PC-3 (cell line): ENCODE data around the gene STK39. TPM values are rescaled to one million over a fixed set of nuclear protein-coding genes. Genes with fewer than 3 reads are reported as not detected.

Experiments used
- ATAC-seq: fragments of 200-7000 bp; cut with Tn5 transposase; 2 replicates; pipeline ENCODE4 v1.9.1; 2020; ENCODE audit warnings: mild to moderate bottlenecking, moderate library complexity
- BruUV-seq: library from RNA; stranded (reverse); fragments of 400-500 nt; replicated peaks from 2 replicates; lab custom pipeline; 2021; lab: Mats Ljungman, UMichigan
- CTCF ChIA-PET: fragments of 300-600 bp; sonication (Branson Sonifier 250); formaldehyde crosslinking; loops from one replicate; lab custom pipeline; 2022; ENCODE audit warnings: antibody characterized with exemption; lab: Charles Lee
- POLR2A ChIA-PET: fragments of 300-600 bp; sonication (Branson Sonifier 250); formaldehyde crosslinking; loops from one replicate; lab custom pipeline; 2022; ENCODE audit warnings: antibody characterized with exemption; ENCODE audit not compliant: unreplicated experiment; lab: Charles Lee
- DNase-seq: peaks from one replicate; pipeline ENCODE4 v3.0.0-alpha.2; 2015
- H2AFZ ChIP-seq: fragments of 300-600 bp; sonication (generic); 2 replicates; pipeline ENCODE4 v1.6.0; 2016; ENCODE audit warnings: antibody characterized with exemption, low read length
- H3F3A ChIP-seq: fragments of 300-600 bp; sonication (generic); one replicate; pipeline ENCODE4 v1.6.0; 2017; ENCODE audit warnings: antibody characterized with exemption, low read length, control low read depth, mild to moderate bottlenecking; ENCODE audit not compliant: unreplicated experiment
- H3K27ac ChIP-seq: fragments of 300-600 bp; sonication (generic); 2 replicates; pipeline ENCODE4 v1.5.1; 2016; ENCODE audit warnings: mild to moderate bottlenecking, low read length
- H3K27me3 ChIP-seq: fragments of 300-600 bp; sonication (generic); 2 replicates; pipeline ENCODE4 v1.6.1; 2016; ENCODE audit warnings: low read length, mixed read lengths
- H3K36me3 ChIP-seq: fragments of 300-600 bp; sonication (generic); 2 replicates; pipeline ENCODE4 v1.6.1; 2016; ENCODE audit warnings: low read depth, mixed run types, low read length, mixed read lengths
- H3K4me1 ChIP-seq: fragments of 300-600 bp; sonication (generic); 2 replicates; pipeline ENCODE4 v1.5.1; 2016; ENCODE audit warnings: low read length; ENCODE audit not compliant: insufficient read depth
- H3K4me2 ChIP-seq: fragments of 300-600 bp; sonication (generic); 2 replicates; pipeline ENCODE4 v1.6.0; 2016; ENCODE audit warnings: low read length
- H3K4me3 ChIP-seq: fragments of 300-600 bp; sonication (generic); 2 replicates; pipeline ENCODE4 v1.5.1; 2016; ENCODE audit warnings: mild to moderate bottlenecking, low read length, mixed read lengths
- H3K79me2 ChIP-seq: fragments of 300-600 bp; sonication (generic); 2 replicates; pipeline ENCODE4 v1.6.1; 2017; ENCODE audit warnings: low read length, mixed read lengths
- H3K9ac ChIP-seq: fragments of 300-600 bp; sonication (generic); 2 replicates; pipeline ENCODE4 v1.6.0; 2016; ENCODE audit warnings: mild to moderate bottlenecking, low read length
- H3K9me2 ChIP-seq: fragments of 300-600 bp; sonication (generic); replicated peaks from 2 replicates; pipeline ENCODE4 v1.6.1; 2016; ENCODE audit warnings: mixed run types, low read length, mixed read lengths
- H3K9me3 ChIP-seq: fragments of 300-600 bp; sonication (generic); 2 replicates; pipeline ENCODE4 v1.6.1; 2016; ENCODE audit warnings: low read length, mixed read lengths
- H4K20me1 ChIP-seq: fragments of 300-600 bp; sonication (generic); 2 replicates; pipeline ENCODE4 v1.6.1; 2016; ENCODE audit warnings: low read length, mixed read lengths
- EZH2 ChIP-seq: fragments of 300-600 bp; sonication (generic); IDR thresholded peaks from one replicate; pipeline ENCODE4 v1.6.1; 2017; ENCODE audit warnings: antibody characterized with exemption, mild to moderate bottlenecking, low read length; ENCODE audit not compliant: unreplicated experiment
- EZH2phosphoT487 ChIP-seq: fragments of 300-600 bp; sonication (generic); IDR thresholded peaks from 2 replicates; pipeline ENCODE4 v1.6.1; 2018; ENCODE audit warnings: mild to moderate bottlenecking, antibody characterized with exemption, low read length, borderline replicate concordance
- intact Hi-C: fragments of 100-400 bp; cut with micrococcal nuclease; formaldehyde crosslinking; loops from 2 replicates; pipeline ENCODE4 v1.9.0; 2023
- total RNA-seq: library from RNA; depleted of rRNA; stranded (reverse); fragments of >200 nt; gene quantifications from 2 replicates; pipeline ENCODE4 v1.2.3, GENCODE V29; 2014
- TF ChIP-seq, protein P1 (sequence below): fragments of 300-600 bp; sonication (generic); conservative IDR thresholded peaks from 2 replicates; pipeline ENCODE4 v1.5.1; 2017; ENCODE audit warnings: antibody characterized with exemption, low read depth, mild to moderate bottlenecking, low read length

Gene STK39
- total RNA-seq, 1 experiment from 2014 or later: 17.9 TPM

GRCh38 chr2:168184681-168185513 lies 62.5 kb downstream of the STK39 start:
- no peak for ATAC-seq
- peaks cover 67% of the 10 kb centered on the region for H3K4me1 ChIP-seq
- H3K9ac ChIP-seq: no peak overlapping the region
- H3K9me3 ChIP-seq: no peaks in the 10 kb centered on the region
- no peaks in the 10 kb centered on the region for H3F3A ChIP-seq
- H3K79me2 ChIP-seq: peaks cover 76% of the 10 kb centered on the region
- H4K20me1 ChIP-seq: no peaks in the 10 kb centered on the region
- no peak for DNase-seq
- intact Hi-C loops: no loop called here
- no TSS peak for BruUV-seq
- TF ChIP-seq, protein P1, sequence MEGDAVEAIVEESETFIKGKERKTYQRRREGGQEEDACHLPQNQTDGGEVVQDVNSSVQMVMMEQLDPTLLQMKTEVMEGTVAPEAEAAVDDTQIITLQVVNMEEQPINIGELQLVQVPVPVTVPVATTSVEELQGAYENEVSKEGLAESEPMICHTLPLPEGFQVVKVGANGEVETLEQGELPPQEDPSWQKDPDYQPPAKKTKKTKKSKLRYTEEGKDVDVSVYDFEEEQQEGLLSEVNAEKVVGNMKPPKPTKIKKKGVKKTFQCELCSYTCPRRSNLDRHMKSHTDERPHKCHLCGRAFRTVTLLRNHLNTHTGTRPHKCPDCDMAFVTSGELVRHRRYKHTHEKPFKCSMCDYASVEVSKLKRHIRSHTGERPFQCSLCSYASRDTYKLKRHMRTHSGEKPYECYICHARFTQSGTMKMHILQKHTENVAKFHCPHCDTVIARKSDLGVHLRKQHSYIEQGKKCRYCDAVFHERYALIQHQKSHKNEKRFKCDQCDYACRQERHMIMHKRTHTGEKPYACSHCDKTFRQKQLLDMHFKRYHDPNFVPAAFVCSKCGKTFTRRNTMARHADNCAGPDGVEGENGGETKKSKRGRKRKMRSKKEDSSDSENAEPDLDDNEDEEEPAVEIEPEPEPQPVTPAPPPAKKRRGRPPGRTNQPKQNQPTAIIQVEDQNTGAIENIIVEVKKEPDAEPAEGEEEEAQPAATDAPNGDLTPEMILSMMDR: no peak
- TF ChIP-seq EZH2phosphoT487: no peak
- no peak for TF ChIP-seq EZH2
- no peak overlapping the region for H3K4me3 ChIP-seq
- no peak overlapping the region for H2AFZ ChIP-seq
- H3K27ac ChIP-seq: no peak overlapping the region
- no peaks in the 10 kb centered on the region for H3K36me3 ChIP-seq
- no peaks in the 10 kb centered on the region for H3K27me3 ChIP-seq
- H3K4me2 ChIP-seq: peak overlapping the region; percentile 1; the same call in 1 of the 2 replicates
- ChIA-PET POLR2A (no interaction called here), CTCF (no interaction called here)
- no peaks in the 10 kb centered on the region for H3K9me2 ChIP-seq

- no peaks in the 10 kb centered on the region for H3K9me2 ChIP-seq
- intact Hi-C loops: no loop called here
- no peaks in the 10 kb centered on the region for H3K9me3 ChIP-seq
- TF ChIP-seq EZH2 (no peak), EZH2phosphoT487 (no peak)
- TF ChIP-seq, protein P1: no peak
- peaks cover 73% of the 10 kb centered on the region for H3K79me2 ChIP-seq
- POLR2A ChIA-PET: no interaction called here
- no peak overlapping the region for H2AFZ ChIP-seq
- BruUV-seq: no TSS peak
- H4K20me1 ChIP-seq: no peaks in the 10 kb centered on the region
- no peaks in the 10 kb centered on the region for H3F3A ChIP-seq
- H3K27ac ChIP-seq: peak overlapping the region; percentile 66
- ATAC-seq: peak; percentile 5; the same call in 1 of the 2 replicates
- H3K36me3 ChIP-seq: peaks cover 7% of the 10 kb centered on the region; the same call in 1 of the 2 replicates
- CTCF ChIA-PET: no interaction called here
- no peaks in the 10 kb centered on the region for H3K27me3 ChIP-seq
- DNase-seq: no peak
- H3K9ac ChIP-seq: no peak overlapping the region
- H3K4me3 ChIP-seq: no peak overlapping the region
- H3K4me2 ChIP-seq: peak overlapping the region; percentile 55
- H3K4me1 ChIP-seq: peaks cover 54% of the 10 kb centered on the region
These were observed 63.9 kb downstream of the STK39 start for GRCh38 chr2:168183308-168183997.
